Measurements from ENCODE around the gene AP4B1.

Gene AP4B1

GRCh38 chr1:113934006-113934405 is 29.4 kb upstream of the AP4B1 start:
- H3K4me3 ChIP-seq (ENCODE audit: control insufficient read depth, low read depth, low read length): no peak overlapping the region
- no peak for TF ChIP-seq CTCF (conservative IDR thresholded peaks at IDR 0.05; ENCODE audit: control insufficient read depth, insufficient read depth, low read depth, low read length)
- DNase-seq (ENCODE audit: low read depth): no peak

- peak; percentile 62 for DNase-seq (ENCODE audit: low read depth)
- TF ChIP-seq CTCF (conservative IDR thresholded peaks at IDR 0.05; ENCODE audit: control insufficient read depth, insufficient read depth, low read depth, low read length): no peak
- H3K4me3 ChIP-seq (ENCODE audit: control insufficient read depth, low read depth, low read length): peak overlapping the region; percentile 3
Measured at GRCh38 chr1:113931451-113931851, 26.9 kb upstream of the AP4B1 start.

- peak; percentile 62 for DNase-seq (ENCODE audit: low read depth)
- peak overlapping the region; percentile 88 for H3K4me3 ChIP-seq (ENCODE audit: control insufficient read depth, low read depth, low read length)
- TF ChIP-seq CTCF (conservative IDR thresholded peaks at IDR 0.05; ENCODE audit: control insufficient read depth, insufficient read depth, low read depth, low read length): no peak
Measured at GRCh38 chr1:113930499-113931161, 26.0 kb upstream of the AP4B1 start.

GRCh38 chr1:113929750-113930498 is 25.3 kb upstream of the AP4B1 start:
- TF ChIP-seq CTCF (conservative IDR thresholded peaks at IDR 0.05; ENCODE audit: control insufficient read depth, insufficient read depth, low read depth, low read length): no peak
- DNase-seq (ENCODE audit: low read depth): no peak
- peak overlapping the region; percentile 88 for H3K4me3 ChIP-seq (ENCODE audit: control insufficient read depth, low read depth, low read length)

- peak; percentile 70 for DNase-seq (ENCODE audit: low read depth)
- H3K4me3 ChIP-seq (ENCODE audit: control insufficient read depth, low read depth, low read length): peak within 1 kb of the TSS; percentile 88
- no peak for TF ChIP-seq CTCF (conservative IDR thresholded peaks at IDR 0.05; ENCODE audit: control insufficient read depth, insufficient read depth, low read depth, low read length)
Measured at GRCh38 chr1:113928941-113929749, 24.5 kb upstream of the AP4B1 start, which contains the start of gene HIPK1. TSS of gene HIPK1 (plus strand) at chr1:113929324.

- no peak for DNase-seq (ENCODE audit: low read depth)
Measured at GRCh38 chr1:113928187-113928930, 23.8 kb upstream of the AP4B1 start.

More at GRCh38 chr1:113928187-113928930, 23.8 kb upstream of the AP4B1 start:
- H3K4me3 ChIP-seq (ENCODE audit: control insufficient read depth, low read depth, low read length): peak overlapping the region; percentile 81
- TF ChIP-seq CTCF (conservative IDR thresholded peaks at IDR 0.05; ENCODE audit: control insufficient read depth, insufficient read depth, low read depth, low read length): no peak

Data from fibroblast of mammary gland (primary cell).